ENCODE results near the gene TRIP12. TPM values are rescaled to one million over a fixed set of nuclear protein-coding genes. Genes with fewer than 3 reads are reported as not detected.

Gene TRIP12
- total RNA-seq, 2 experiments from 2014 or later: 151 to 178 TPM

GRCh38 chr2:229860334-229860733, 61.5 kb downstream of the TRIP12 start:
- Histone ChIP-seq H3K4me1 (ENCODE audit: insufficient read depth, low read length) (peaks cover 8% of the 10 kb centered on the region), H3K36me3 (ENCODE audit: insufficient read depth, low read length) (peaks cover 31% of the 10 kb centered on the region), H3K27me3 (ENCODE audit: control insufficient read depth in 1 of 2, insufficient read depth in 2 of 2, low read length in 2 of 2) (no peaks in the 10 kb centered on the region), H3K27ac (ENCODE audit: low read depth in 1 of 2, low read length in 2 of 2) (no peak overlapping the region), H3K9me3 (ENCODE audit: control insufficient read depth in 1 of 2, insufficient read depth in 1 of 2, low read length in 2 of 2) (no peaks in the 10 kb centered on the region), H3K4me3 (ENCODE audit: low read length) (no peak overlapping the region)
- H3K36me3 Mint-ChIP-seq (ENCODE audit: low read depth): peaks cover 59% of the 10 kb centered on the region
- peak overlapping the region; percentile 48 for H3K27ac Mint-ChIP-seq
- DNase-seq (no peak), ATAC-seq (ENCODE audit: poor library complexity) (no peak)
- peaks cover 67% of the 10 kb centered on the region for H3K4me1 Mint-ChIP-seq (ENCODE audit: low read depth)
- intact Hi-C loops (cut with DNase I, micrococcal nuclease): no loop called here
- ChIA-PET POLR2A (no interaction called here), CTCF (no interaction called here)
- no peaks in the 10 kb centered on the region for H3K27me3 Mint-ChIP-seq
- no peak for TF ChIP-seq CTCF (IDR thresholded peaks at IDR 0.05)
- no peak overlapping the region for H3K4me3 Mint-ChIP-seq
- no peaks in the 10 kb centered on the region for H3K9me3 Mint-ChIP-seq

- H3K27ac ChIP-seq (ENCODE audit: low read depth in 1 of 2, low read length in 2 of 2): no peak overlapping the region
- ATAC-seq (ENCODE audit: poor library complexity): no peak
- POLR2A ChIA-PET: no interaction called here
- CTCF ChIA-PET: no interaction called here
- no peaks in the 10 kb centered on the region for H3K9me3 ChIP-seq (ENCODE audit: control insufficient read depth in 1 of 2, insufficient read depth in 1 of 2, low read length in 2 of 2)
- intact Hi-C loops (cut with DNase I, micrococcal nuclease): loop anchor here in 1 of 2 experiments (10.0 kb wide), 1 partner anchor 54 kb away; no protein-coding TSS in a partner anchor
- Mint-ChIP-seq H3K27ac (peak overlapping the region; percentile 68), H3K27me3 (no peaks in the 10 kb centered on the region), H3K4me3 (no peak overlapping the region), H3K9me3 (no peaks in the 10 kb centered on the region), H3K4me1 (ENCODE audit: low read depth) (peaks cover 70% of the 10 kb centered on the region), H3K36me3 (ENCODE audit: low read depth) (peaks cover 72% of the 10 kb centered on the region)
- H3K4me1 ChIP-seq (ENCODE audit: insufficient read depth, low read length): peaks cover 5% of the 10 kb centered on the region
- no peaks in the 10 kb centered on the region for H3K27me3 ChIP-seq (ENCODE audit: control insufficient read depth in 1 of 2, insufficient read depth in 2 of 2, low read length in 2 of 2)
- no peak for DNase-seq
- H3K4me3 ChIP-seq (ENCODE audit: low read length): no peak overlapping the region
- no peak for TF ChIP-seq CTCF (IDR thresholded peaks at IDR 0.05)
- H3K36me3 ChIP-seq (ENCODE audit: insufficient read depth, low read length): peaks cover 35% of the 10 kb centered on the region
These were observed 63.5 kb downstream of the TRIP12 start for GRCh38 chr2:229858351-229858750.

- no peak overlapping the region for H3K4me3 Mint-ChIP-seq
- H3K4me1 Mint-ChIP-seq (ENCODE audit: low read depth): peaks cover 74% of the 10 kb centered on the region
These were observed 64.2 kb downstream of the TRIP12 start for GRCh38 chr2:229857634-229858033.

More at GRCh38 chr2:229857634-229858033, 64.2 kb downstream of the TRIP12 start:
- ChIA-PET POLR2A (interaction anchor here (1.2 kb wide), 1 partner anchor 63 kb away, joined by 5 read pairs; no protein-coding TSS in a partner anchor), CTCF (interaction anchor here (1.1 kb wide), 1 partner anchor 19 kb away, joined by 4 read pairs; no protein-coding TSS in a partner anchor)
- Histone ChIP-seq H3K4me3 (ENCODE audit: low read length) (no peak overlapping the region), H3K27ac (ENCODE audit: low read depth in 1 of 2, low read length in 2 of 2) (no peak overlapping the region), H3K9me3 (ENCODE audit: control insufficient read depth in 1 of 2, insufficient read depth in 1 of 2, low read length in 2 of 2) (no peaks in the 10 kb centered on the region), H3K36me3 (ENCODE audit: insufficient read depth, low read length) (peaks cover 35% of the 10 kb centered on the region), H3K4me1 (ENCODE audit: insufficient read depth, low read length) (peaks cover 7% of the 10 kb centered on the region), H3K27me3 (ENCODE audit: control insufficient read depth in 1 of 2, insufficient read depth in 2 of 2, low read length in 2 of 2) (no peaks in the 10 kb centered on the region)
- Mint-ChIP-seq H3K27me3 (no peaks in the 10 kb centered on the region), H3K9me3 (no peaks in the 10 kb centered on the region), H3K36me3 (ENCODE audit: low read depth) (peaks cover 76% of the 10 kb centered on the region), H3K27ac (peak overlapping the region; percentile 68)
- DNase-seq: no peak
- intact Hi-C loops (cut with DNase I, micrococcal nuclease): loop anchor here in 1 of 2 experiments (10.0 kb wide), 1 partner anchor 53 kb away; no protein-coding TSS in a partner anchor
- ATAC-seq (ENCODE audit: poor library complexity): no peak
- no peak for TF ChIP-seq CTCF (IDR thresholded peaks at IDR 0.05)
